ENCODE results near the gene DNAH7. TPM values are rescaled to one million over a fixed set of nuclear protein-coding genes. Genes with fewer than 3 reads are reported as not detected.

The DNAH7 gene
- polyA plus RNA-seq, 5 donors, result 2.7 to 7.4 (median 5.0) TPM

GRCh38 chr2:196079052-196079451, 10.4 kb upstream of the DNAH7 start:
- no peak for DNase-seq

- DNase-seq, result no peak
Observed at GRCh38 chr2:196077821-196078220, 9.2 kb upstream of the DNAH7 start.

GRCh38 chr2:196076778-196077568, 8.3 kb upstream of the DNAH7 start:
- no peak for DNase-seq

- no peak for DNase-seq
Observed at GRCh38 chr2:196075196-196075595, 6.6 kb upstream of the DNAH7 start.

GRCh38 chr2:196074631-196075030, 6.0 kb upstream of the DNAH7 start:
- no peak for DNase-seq

- no peak for DNase-seq
Observed at GRCh38 chr2:196073521-196073920, 4.9 kb upstream of the DNAH7 start.

- DNase-seq, result no peak
Observed at GRCh38 chr2:196067088-196067382, 1.6 kb downstream of the DNAH7 start.

- peak in 1 of 2 donors; percentile 24 for DNase-seq
Observed at GRCh38 chr2:196066291-196067087, 2.1 kb downstream of the DNAH7 start.

- DNase-seq, result no peak
Observed at GRCh38 chr2:196063773-196064172, 4.9 kb downstream of the DNAH7 start.

- no peak for DNase-seq
Observed at GRCh38 chr2:196059491-196059960, 9.1 kb downstream of the DNAH7 start.

GRCh38 chr2:196054631-196055030, 14.0 kb downstream of the DNAH7 start:
- DNase-seq, result no peak

GRCh38 chr2:196046123-196046917, 22.3 kb downstream of the DNAH7 start:
- no peak for DNase-seq

- DNase-seq, result no peak
Observed at GRCh38 chr2:196041786-196042185, 26.9 kb downstream of the DNAH7 start.

GRCh38 chr2:196040218-196040617, 28.4 kb downstream of the DNAH7 start:
- no peak for DNase-seq

- DNase-seq, result no peak
Observed at GRCh38 chr2:196036442-196036841, 32.2 kb downstream of the DNAH7 start.

- DNase-seq, result no peak
Observed at GRCh38 chr2:196018037-196018436, 50.6 kb downstream of the DNAH7 start.

GRCh38 chr2:196012314-196012713, 56.3 kb downstream of the DNAH7 start:
- no peak for DNase-seq

- no peak for DNase-seq
Observed at GRCh38 chr2:196000551-196000950, 68.1 kb downstream of the DNAH7 start.

- no peak for DNase-seq
Observed at GRCh38 chr2:195998070-195998469, 70.6 kb downstream of the DNAH7 start.

- no peak for DNase-seq
Observed at GRCh38 chr2:195995499-195995898, 73.1 kb downstream of the DNAH7 start.

- no peak for DNase-seq
Observed at GRCh38 chr2:195993623-195994022, 75.0 kb downstream of the DNAH7 start.

GRCh38 chr2:195985741-195986140, 82.9 kb downstream of the DNAH7 start:
- DNase-seq, result no peak
